GM12874 (cell line): Measurements from ENCODE around the gene KIF17.

Source experiments
- TF ChIP-seq, protein P1 (sequence below): IDR thresholded peaks from 2 replicates; pipeline ENCODE4 v1.5.1; 2011; ENCODE audit warnings: low read depth, mild to moderate bottlenecking, control low read depth, low read length, moderate library complexity; ENCODE audit not compliant: insufficient read depth

KIF17 gene

DNA sequence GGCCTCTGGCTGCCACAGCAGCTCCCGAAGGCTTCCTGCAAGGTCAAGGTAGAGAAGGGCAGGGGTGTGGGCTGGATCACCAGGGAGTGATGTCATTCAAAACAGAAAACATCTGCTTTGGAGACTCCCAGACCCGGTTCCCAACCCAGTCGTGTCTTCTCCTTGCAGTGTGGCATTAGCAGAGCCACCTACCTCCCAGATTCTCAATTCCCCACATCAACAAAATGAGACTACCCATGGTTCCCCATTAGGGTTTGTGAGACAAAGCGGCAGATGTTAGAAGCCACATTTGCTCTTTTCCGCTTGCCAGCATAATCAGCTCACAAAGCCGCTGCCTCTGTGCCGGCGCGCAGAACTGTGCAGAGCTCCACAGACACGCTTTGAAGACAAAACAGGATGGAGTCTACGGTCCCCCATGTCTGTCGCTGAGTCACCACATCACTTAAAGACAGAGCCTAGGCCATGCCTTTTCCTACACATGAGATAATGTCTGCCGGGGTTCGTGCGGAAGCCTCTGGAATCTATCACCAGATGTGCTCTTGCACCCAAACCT lies 12.5 kb downstream of the KIF17 start:
- TF ChIP-seq, protein P1, sequence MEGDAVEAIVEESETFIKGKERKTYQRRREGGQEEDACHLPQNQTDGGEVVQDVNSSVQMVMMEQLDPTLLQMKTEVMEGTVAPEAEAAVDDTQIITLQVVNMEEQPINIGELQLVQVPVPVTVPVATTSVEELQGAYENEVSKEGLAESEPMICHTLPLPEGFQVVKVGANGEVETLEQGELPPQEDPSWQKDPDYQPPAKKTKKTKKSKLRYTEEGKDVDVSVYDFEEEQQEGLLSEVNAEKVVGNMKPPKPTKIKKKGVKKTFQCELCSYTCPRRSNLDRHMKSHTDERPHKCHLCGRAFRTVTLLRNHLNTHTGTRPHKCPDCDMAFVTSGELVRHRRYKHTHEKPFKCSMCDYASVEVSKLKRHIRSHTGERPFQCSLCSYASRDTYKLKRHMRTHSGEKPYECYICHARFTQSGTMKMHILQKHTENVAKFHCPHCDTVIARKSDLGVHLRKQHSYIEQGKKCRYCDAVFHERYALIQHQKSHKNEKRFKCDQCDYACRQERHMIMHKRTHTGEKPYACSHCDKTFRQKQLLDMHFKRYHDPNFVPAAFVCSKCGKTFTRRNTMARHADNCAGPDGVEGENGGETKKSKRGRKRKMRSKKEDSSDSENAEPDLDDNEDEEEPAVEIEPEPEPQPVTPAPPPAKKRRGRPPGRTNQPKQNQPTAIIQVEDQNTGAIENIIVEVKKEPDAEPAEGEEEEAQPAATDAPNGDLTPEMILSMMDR = no peak

DNA sequence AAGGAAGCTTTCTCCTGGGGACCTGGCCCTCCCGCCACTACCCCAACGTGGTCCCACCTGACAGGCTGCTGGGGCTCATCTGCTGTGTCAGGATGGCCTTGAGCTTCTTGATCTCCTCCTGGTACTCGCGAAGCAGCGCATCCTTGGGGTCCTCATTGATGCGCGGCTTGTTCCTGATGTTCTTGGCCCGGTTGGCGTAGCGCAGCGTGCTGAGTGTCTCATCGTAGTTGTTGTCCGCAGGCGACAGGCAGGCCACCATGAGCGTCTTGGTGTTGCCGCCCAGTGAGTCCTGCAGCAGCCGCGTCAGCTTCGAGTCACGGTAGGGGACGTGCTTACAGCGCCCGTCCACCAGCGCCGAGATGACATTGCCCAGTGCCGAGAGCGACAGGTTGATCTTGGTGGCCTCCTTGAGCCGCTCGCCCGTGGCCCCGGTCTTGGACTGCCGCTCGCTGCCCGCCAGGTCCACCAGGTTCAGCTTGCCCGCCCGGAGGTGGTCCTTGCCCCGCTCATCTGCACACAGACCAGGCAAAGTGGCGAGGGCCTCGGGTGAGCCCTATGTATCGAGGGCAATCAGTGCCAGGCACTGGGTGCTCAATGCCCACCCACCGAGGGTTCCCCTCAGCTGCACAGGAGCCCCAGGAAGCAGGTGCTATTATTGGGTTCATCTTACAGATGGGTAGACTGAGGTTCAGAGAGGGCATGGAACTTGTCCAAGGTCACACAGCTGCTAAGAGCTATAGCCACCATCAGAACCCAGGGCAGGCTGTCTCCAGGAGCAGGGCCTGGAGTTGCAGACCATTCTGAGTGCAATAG lies 13.2 kb downstream of the KIF17 start:
- TF ChIP-seq, protein P1 = no peak

DNA sequence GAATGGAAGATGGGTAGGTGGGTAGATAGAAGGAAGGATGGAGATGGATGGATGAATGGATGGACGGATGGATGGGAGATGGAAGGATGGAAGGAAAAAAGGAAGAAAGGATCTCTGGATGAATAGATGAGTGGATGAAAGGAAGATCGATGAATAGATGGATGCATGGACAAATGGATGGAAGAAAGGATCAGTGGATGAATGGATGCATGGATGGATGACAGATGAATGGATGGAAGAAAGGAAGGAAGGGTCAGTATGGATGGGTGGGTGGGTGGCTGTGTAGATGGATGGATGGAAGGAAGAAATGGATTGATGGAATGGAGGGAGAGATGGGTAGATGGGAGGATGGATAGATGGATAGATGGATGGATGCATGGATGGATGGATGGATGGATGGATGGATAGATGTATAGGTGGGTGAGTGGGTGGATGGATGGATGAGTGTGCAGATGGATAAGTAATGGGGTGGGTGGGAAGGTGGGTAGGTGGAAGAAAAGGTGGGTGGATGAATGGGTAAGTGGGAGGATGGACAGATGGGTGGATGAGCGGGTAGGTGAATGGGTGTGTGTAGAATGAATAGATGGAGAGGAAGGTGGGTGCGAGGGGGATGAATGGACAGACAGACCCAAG lies 14.6 kb downstream of the KIF17 start:
- TF ChIP-seq, protein P1 = no peak

DNA sequence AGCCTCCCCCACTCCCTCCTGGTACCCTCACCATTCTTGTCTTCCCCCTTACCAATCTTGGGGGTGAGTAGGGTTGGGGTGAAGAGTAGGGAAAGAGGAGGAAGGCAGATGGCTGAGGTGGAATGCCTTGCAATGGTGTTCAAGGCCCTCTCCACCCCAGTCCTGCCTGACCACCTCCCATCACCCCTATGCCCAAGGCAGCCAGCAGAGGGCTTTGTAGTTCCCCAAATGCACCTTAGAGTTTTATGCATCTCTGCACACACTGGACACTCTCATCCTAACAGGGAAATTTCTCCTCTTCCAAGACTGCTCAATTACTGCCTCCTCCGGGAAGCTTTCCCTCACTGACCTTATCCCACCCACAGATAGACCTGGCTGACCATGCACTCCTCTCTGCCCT lies 15.4 kb downstream of the KIF17 start:
- TF ChIP-seq, protein P1 = peak; percentile 41; the same call in 1 of the 2 replicates

DNA sequence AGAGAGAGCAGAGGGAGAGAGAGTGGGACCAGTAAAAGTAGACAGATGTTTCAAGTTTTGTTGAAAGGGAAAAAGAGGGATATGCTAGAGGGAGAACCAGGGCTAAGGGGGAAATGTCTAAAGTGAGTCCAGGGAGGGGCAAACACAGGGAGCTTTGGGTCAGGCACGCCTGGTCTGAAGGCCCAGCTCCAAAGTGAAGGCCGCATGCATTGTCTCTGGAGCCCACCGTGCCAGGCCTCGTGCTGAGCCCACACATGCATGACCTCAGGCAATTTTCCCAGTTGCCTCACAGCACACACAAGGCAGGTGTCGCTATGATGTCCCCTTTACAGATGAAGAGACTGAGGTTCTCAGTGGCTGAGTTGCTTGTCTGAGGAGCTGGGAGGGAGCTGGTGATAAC lies 16.0 kb downstream of the KIF17 start:
- TF ChIP-seq, protein P1 = no peak

DNA sequence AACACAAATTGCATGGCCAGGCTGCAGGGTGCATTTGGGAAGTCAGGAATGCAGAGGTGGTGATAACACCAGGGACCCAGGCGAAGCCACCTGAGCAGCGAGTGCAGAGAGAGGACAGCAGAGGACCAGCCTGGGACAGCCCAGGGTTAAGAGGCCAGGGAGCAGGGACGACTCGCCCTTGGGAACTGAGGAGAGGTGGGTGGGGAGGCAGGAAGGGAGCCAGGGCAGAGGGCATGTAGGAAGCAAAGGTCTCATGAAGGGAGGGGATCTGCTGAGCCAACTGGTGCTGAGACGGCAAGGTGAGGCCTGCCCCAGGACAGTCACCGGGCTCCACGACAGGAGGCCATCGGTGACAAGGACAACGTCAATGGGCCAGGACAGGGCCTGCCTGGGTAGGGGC lies 16.4 kb downstream of the KIF17 start:
- TF ChIP-seq, protein P1 = no peak

DNA sequence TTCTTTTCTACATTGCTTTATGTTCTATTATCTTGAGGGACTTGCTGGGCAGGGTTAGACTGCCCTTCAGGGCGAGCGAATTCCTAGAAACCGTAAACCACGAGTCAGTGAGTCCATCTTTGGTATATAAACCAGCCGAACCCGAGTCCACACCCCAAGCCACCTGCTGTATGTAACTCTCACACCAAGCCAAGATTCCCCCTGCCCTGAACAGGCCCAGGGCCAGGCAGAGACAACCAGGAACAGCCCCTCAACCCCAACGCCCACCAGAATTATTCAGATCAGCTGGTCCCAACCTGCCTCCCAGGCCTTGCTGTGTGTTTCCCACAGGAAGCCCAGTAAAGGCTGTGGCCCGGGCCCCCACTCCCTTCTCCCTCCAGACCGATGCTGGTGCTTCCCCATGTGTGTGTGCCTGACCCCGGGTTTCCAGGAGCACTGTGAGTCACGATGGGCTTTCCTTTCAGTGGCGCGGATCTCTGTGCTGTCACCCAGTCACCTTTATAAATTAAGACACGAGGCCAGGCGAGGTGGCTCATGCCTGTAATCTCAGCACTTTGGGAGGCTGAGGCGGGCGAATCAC lies 17.1 kb downstream of the KIF17 start:
- TF ChIP-seq, protein P1 = no peak
